ENCODE measurements around the gene GPR137.

Gene GPR137

GRCh38 chr11:64249563-64250414 lies 35.9 kb upstream of the GPR137 start:
- Histone ChIP-seq H3K79me2 (ENCODE audit: insufficient read depth, low read length) (no peaks in the 10 kb centered on the region; the same call in 1 of the 2 replicates), H3K27me3 (ENCODE audit: insufficient read depth, low read length) (no peaks in the 10 kb centered on the region), H3K36me3 (ENCODE audit: insufficient read depth, low read length) (peaks cover 9% of the 10 kb centered on the region; the same call in 1 of the 2 replicates), H3K9me2 (ENCODE audit: low read depth, low read length) (no peaks in the 10 kb centered on the region), H3K9ac (ENCODE audit: low read length) (no peak overlapping the region), H4K20me1 (ENCODE audit: insufficient read depth, low read length) (no peaks in the 10 kb centered on the region), H3K4me3 (ENCODE audit: low read depth, low read length, poor library complexity, severe bottlenecking) (no peak overlapping the region), H3K27ac (ENCODE audit: low read depth, low read length, poor library complexity, severe bottlenecking) (no peak overlapping the region), H3K4me1 (ENCODE audit: insufficient read depth, low read length, severe bottlenecking) (peaks cover 46% of the 10 kb centered on the region), H3K4me2 (ENCODE audit: low read length) (no peak overlapping the region), H3F3A (ENCODE audit: insufficient read depth, low read length) (0 out of 2 replicates have a peak, but pooled peaks cover 3% of the 10 kb centered on the region), H2AFZ (ENCODE audit: low read length) (no peak overlapping the region), H3K9me3 (ENCODE audit: low read length) (no peaks in the 10 kb centered on the region)
- TF ChIP-seq CTCF (IDR thresholded peaks at IDR 0.05; ENCODE audit: low read length): no peak

- Histone ChIP-seq H3K27ac (ENCODE audit: low read depth, low read length, poor library complexity, severe bottlenecking) (no peak overlapping the region), H3K79me2 (ENCODE audit: insufficient read depth, low read length) (no peaks in the 10 kb centered on the region; the same call in 1 of the 2 replicates), H3K36me3 (ENCODE audit: insufficient read depth, low read length) (0 out of 2 replicates have a peak, but pooled peaks cover 7% of the 10 kb centered on the region), H4K20me1 (ENCODE audit: insufficient read depth, low read length) (no peaks in the 10 kb centered on the region), H3K9ac (ENCODE audit: low read length) (peak overlapping the region; percentile 71), H3K9me3 (ENCODE audit: low read length) (no peaks in the 10 kb centered on the region), H3K4me2 (ENCODE audit: low read length) (peak overlapping the region; percentile 93), H3K4me1 (ENCODE audit: insufficient read depth, low read length, severe bottlenecking) (peaks cover 39% of the 10 kb centered on the region), H3K27me3 (ENCODE audit: insufficient read depth, low read length) (no peaks in the 10 kb centered on the region), H3K9me2 (ENCODE audit: low read depth, low read length) (no peaks in the 10 kb centered on the region), H3F3A (ENCODE audit: insufficient read depth, low read length) (0 out of 2 replicates have a peak, but pooled peaks cover 3% of the 10 kb centered on the region), H2AFZ (ENCODE audit: low read length) (no peak overlapping the region), H3K4me3 (ENCODE audit: low read depth, low read length, poor library complexity, severe bottlenecking) (peak overlapping the region; percentile 71)
- TF ChIP-seq EZH2 (IDR thresholded peaks at IDR 0.05; ENCODE audit: borderline replicate concordance, low read length): no peak
- no peak for TF ChIP-seq CTCF (IDR thresholded peaks at IDR 0.05; ENCODE audit: low read length)
Measured at GRCh38 chr11:64250415-64251015, 35.1 kb upstream of the GPR137 start.

GRCh38 chr11:64251016-64251752 lies 34.5 kb upstream of the GPR137 start, which contains the start of gene PLCB3:
PLCB3 (plus strand) TSS chr11:64251530; CDS start chr11:64251650, 120 bp downstream.
- no peaks in the 10 kb centered on the region for H3K9me2 ChIP-seq (ENCODE audit: low read depth, low read length)
- 0 out of 2 replicates have a peak, but pooled peaks cover 3% of the 10 kb centered on the region for H3F3A ChIP-seq (ENCODE audit: insufficient read depth, low read length)
- H2AFZ ChIP-seq (ENCODE audit: low read length): no peak within 1 kb of the TSS
- no peaks in the 10 kb centered on the region for H3K9me3 ChIP-seq (ENCODE audit: low read length)
- no peaks in the 10 kb centered on the region for H4K20me1 ChIP-seq (ENCODE audit: insufficient read depth, low read length)
- no peak within 1 kb of the TSS for H3K27ac ChIP-seq (ENCODE audit: low read depth, low read length, poor library complexity, severe bottlenecking)
- H3K36me3 ChIP-seq (ENCODE audit: insufficient read depth, low read length): 0 out of 2 replicates have a peak, but pooled peaks cover 7% of the 10 kb centered on the region
- peak; percentile 62 for TF ChIP-seq CTCF (IDR thresholded peaks at IDR 0.05; ENCODE audit: low read length)
- TF ChIP-seq EZH2 (IDR thresholded peaks at IDR 0.05; ENCODE audit: borderline replicate concordance, low read length): no peak
- peaks cover 38% of the 10 kb centered on the region for H3K4me1 ChIP-seq (ENCODE audit: insufficient read depth, low read length, severe bottlenecking)
- H3K4me2 ChIP-seq (ENCODE audit: low read length): peak within 1 kb of the TSS; percentile 93
- peak within 1 kb of the TSS; percentile 71 for H3K4me3 ChIP-seq (ENCODE audit: low read depth, low read length, poor library complexity, severe bottlenecking)
- peak within 1 kb of the TSS; percentile 79 for H3K9ac ChIP-seq (ENCODE audit: low read length)
- H3K79me2 ChIP-seq (ENCODE audit: insufficient read depth, low read length): no peaks in the 10 kb centered on the region
- no peaks in the 10 kb centered on the region for H3K27me3 ChIP-seq (ENCODE audit: insufficient read depth, low read length)

Measured in OCI-LY1 (cell line).